HepG2 (cell line): ENCODE measurements around the gene HIRA. TPM values are rescaled to one million over a fixed set of nuclear protein-coding genes. Genes with fewer than 3 reads are reported as not detected.

Experiments used
- GATA4 ChIP-seq: sonication (generic); IDR thresholded peaks from 2 replicates; pipeline ENCODE4 v1.6.1; 2016; ENCODE audit warnings: antibody characterized with exemption, low read depth, borderline replicate concordance
- HOXD1 ChIP-seq: sonication (generic); formaldehyde crosslinking; IDR thresholded peaks from 2 replicates; pipeline ENCODE4 v1.5.0; 2020; ENCODE audit warnings: missing genetic modification reagents
- LRRFIP1 ChIP-seq: sonication (generic); formaldehyde crosslinking; conservative IDR thresholded peaks from 2 replicates; pipeline ENCODE4 v1.4.0; 2020; ENCODE audit warnings: missing genetic modification reagents
- MAFK ChIP-seq, 2 experiments: IDR thresholded peaks in 1 of 2; conservative IDR thresholded peaks in 1 of 2; 2 replicates each; pipeline ENCODE4 v1.6.1; 2011; ENCODE audit warnings: improper control_type of control experiment in 2 of 2, low read length in 2 of 2
- MED13 ChIP-seq: sonication (generic); formaldehyde crosslinking; IDR thresholded peaks from 2 replicates; pipeline ENCODE4 v1.5.0; 2020; ENCODE audit warnings: missing genetic modification reagents
- SOX13 ChIP-seq, 3 experiments: fragments of 450-650 bp in 1 of 3; sonication (generic) in 1 of 3; formaldehyde crosslinking in 1 of 3; IDR thresholded peaks in 2 of 3; conservative IDR thresholded peaks in 1 of 3; 2 replicates each; pipeline versions ENCODE4 v1.5.0 to v1.6.1; 2016 to 2020; ENCODE audit warnings: antibody characterized with exemption in 1 of 3, mild to moderate bottlenecking in 1 of 3, missing compliant biosample characterization in 1 of 3, missing genetic modification reagents in 1 of 3, moderate library complexity in 1 of 3
- TCF7L2 ChIP-seq: IDR thresholded peaks from 2 replicates; pipeline ENCODE4 v1.6.1; 2011; ENCODE audit warnings: mild to moderate bottlenecking, low read depth, low read length, moderate library complexity
- ZBTB39 ChIP-seq: sonication (generic); formaldehyde crosslinking; IDR thresholded peaks from 2 replicates; pipeline ENCODE4 v1.5.0; 2020; ENCODE audit warnings: missing genetic modification reagents
- ZNF30 ChIP-seq: sonication (generic); formaldehyde crosslinking; IDR thresholded peaks from 2 replicates; pipeline ENCODE4 v1.5.0; 2020; ENCODE audit warnings: mild to moderate bottlenecking, missing genetic modification reagents
- ZNF337 ChIP-seq: sonication (generic); formaldehyde crosslinking; IDR thresholded peaks from 2 replicates; pipeline ENCODE4 v1.5.1; 2020; ENCODE audit warnings: missing genetic modification reagents, low read depth, mild to moderate bottlenecking, borderline replicate concordance
- ZNF567 ChIP-seq: sonication (generic); formaldehyde crosslinking; IDR thresholded peaks from 2 replicates; pipeline ENCODE4 v1.8.1; 2023; ENCODE audit warnings: mild to moderate bottlenecking, missing genetic modification reagents, borderline replicate concordance
- ZNF710 ChIP-seq: sonication (generic); formaldehyde crosslinking; IDR thresholded peaks from 2 replicates; pipeline ENCODE4 v1.5.0; 2020; ENCODE audit warnings: mild to moderate bottlenecking, missing genetic modification reagents, borderline replicate concordance
- polyA plus RNA-seq, 8 experiments: library from polyadenylated mRNA; depleted of rRNA in 3 of 8; stranded (reverse) in 7 of 8; unstranded in 1 of 8; fragments of >200 nt; fragmentation: Illumina TruSeq in 4 of 8; extraction: Trizol in 4 of 8; gene quantifications; 2 replicates each; pipeline versions ENCODE4 v1.2.1 to v1.2.3, GENCODE V29; 2011 to 2016; ENCODE audit warnings: low read depth in 4 of 8, missing spikeins in 1 of 8, mixed read lengths in 1 of 8; ENCODE audit not compliant: insufficient read depth in 1 of 8
- total RNA-seq, 5 experiments: library from RNA; depleted of rRNA; stranded (reverse); fragments of >200 nt; fragmentation: Illumina TruSeq; extraction: Trizol; gene quantifications; 2 replicates each; pipeline ENCODE4 v1.2.3, GENCODE V29; 2016; ENCODE audit warnings: low read depth in 1 of 5

The HIRA gene
- total and polyA plus RNA-seq, 2 of the 13 experiments (the other 11 are each of a cell fraction or from before 2014, with no cell fraction given) = 21.5 to 29.2 TPM

- TF ChIP-seq ZNF710 (CRISPR knock-in tag) (peak; percentile 91), ZBTB39 (CRISPR knock-in tag) (peak; percentile 97), HOXD1 (CRISPR knock-in tag) (peak; percentile 97), SOX13 (IDR thresholded peaks at IDR 0.05) (0 out of 2 replicates have a peak, but pooled peaks have one; percentile 11), SOX13 (CRISPR knock-in tag; conservative IDR thresholded peaks at IDR 0.05 in 1 of 2, IDR thresholded peaks at IDR 0.05 in 1 of 2) (peak in 1 of 2 experiments; percentile 79; a peak in 2 of 4 replicates), MAFK (conservative IDR thresholded peaks at IDR 0.05 in 1 of 2, IDR thresholded peaks at IDR 0.05 in 1 of 2; ENCODE audit: low read length in 2 of 2) (no peak), LRRFIP1 (no peak), ZNF567 (0 out of 2 replicates have a peak, but pooled peaks have one; percentile 33), TCF7L2 (no peak), MED13 (peak; percentile 86; the same call in 1 of the 2 replicates), ZNF30 (CRISPR knock-in tag) (peak; percentile 27; the same call in 1 of the 2 replicates), GATA4 (peak; percentile 42; the same call in 1 of the 2 replicates), ZNF337 (peak; percentile 88; the same call in 1 of the 2 replicates)
These were observed 759 bp upstream of the HIRA start, which contains the start of gene MRPL40 (continued) for GRCh38 chr22:19432133-19432851.
